Measurements from ENCODE around the gene IGFBP5.

IGFBP5 gene

GRCh38 chr2:216742411-216742810 is 47.1 kb upstream of the IGFBP5 start:
- no peak for ATAC-seq
- no peak for TF ChIP-seq TOX (CRISPR knock-in tag; IDR thresholded peaks at IDR 0.05; ENCODE audit: borderline replicate concordance)
- TF ChIP-seq ZC3H10 (CRISPR knock-in tag; IDR thresholded peaks at IDR 0.05): no peak
- no peak for TF ChIP-seq POU6F1 (CRISPR knock-in tag; IDR thresholded peaks at IDR 0.05; ENCODE audit: borderline replicate concordance, low read depth)
- no peak for TF ChIP-seq ISL1 (CRISPR knock-in tag; IDR thresholded peaks at IDR 0.05)
- TF ChIP-seq OSR1 (CRISPR knock-in tag; IDR thresholded peaks at IDR 0.05): no peak
- TF ChIP-seq ZFP3 (CRISPR knock-in tag; IDR thresholded peaks at IDR 0.05): no peak
- no peak for TF ChIP-seq ESRRG (CRISPR knock-in tag; IDR thresholded peaks at IDR 0.05)
- TF ChIP-seq ZNF8 (CRISPR knock-in tag; IDR thresholded peaks at IDR 0.05): no peak
- no peak for TF ChIP-seq BACH2 (CRISPR knock-in tag; IDR thresholded peaks at IDR 0.05; ENCODE audit: borderline replicate concordance)
- no peak for TF ChIP-seq RARB (CRISPR knock-in tag; IDR thresholded peaks at IDR 0.05)

DNA sequence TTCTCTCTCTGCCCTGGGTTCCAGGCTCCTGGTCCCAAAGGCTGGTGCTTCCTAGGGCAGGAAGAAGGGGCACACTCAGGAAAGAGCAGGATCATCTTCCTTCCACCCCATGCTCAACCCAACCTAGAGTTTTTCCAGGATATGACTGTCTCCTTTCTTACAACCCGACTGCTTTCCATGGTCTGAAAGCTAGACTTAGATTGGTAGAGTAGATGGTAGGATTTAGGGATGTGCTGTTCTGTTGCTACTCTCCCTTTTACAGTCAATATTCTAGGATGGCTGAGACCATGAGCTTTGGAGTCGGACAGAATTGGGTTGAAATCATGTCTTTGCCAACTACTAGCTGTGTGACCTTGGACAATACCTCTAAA is 45.9 kb upstream of the IGFBP5 start:
- no peak for ATAC-seq
- no peak for TF ChIP-seq ARNTL (CRISPR knock-in tag; IDR thresholded peaks at IDR 0.05; ENCODE audit: borderline replicate concordance, low read depth)
- no peak for TF ChIP-seq PPARA (CRISPR knock-in tag; IDR thresholded peaks at IDR 0.05; ENCODE audit: borderline replicate concordance)
- TF ChIP-seq BACH2 (CRISPR knock-in tag; IDR thresholded peaks at IDR 0.05; ENCODE audit: borderline replicate concordance): no peak
- TF ChIP-seq CREB5 (CRISPR knock-in tag; IDR thresholded peaks at IDR 0.05; ENCODE audit: low read depth): no peak

DNA sequence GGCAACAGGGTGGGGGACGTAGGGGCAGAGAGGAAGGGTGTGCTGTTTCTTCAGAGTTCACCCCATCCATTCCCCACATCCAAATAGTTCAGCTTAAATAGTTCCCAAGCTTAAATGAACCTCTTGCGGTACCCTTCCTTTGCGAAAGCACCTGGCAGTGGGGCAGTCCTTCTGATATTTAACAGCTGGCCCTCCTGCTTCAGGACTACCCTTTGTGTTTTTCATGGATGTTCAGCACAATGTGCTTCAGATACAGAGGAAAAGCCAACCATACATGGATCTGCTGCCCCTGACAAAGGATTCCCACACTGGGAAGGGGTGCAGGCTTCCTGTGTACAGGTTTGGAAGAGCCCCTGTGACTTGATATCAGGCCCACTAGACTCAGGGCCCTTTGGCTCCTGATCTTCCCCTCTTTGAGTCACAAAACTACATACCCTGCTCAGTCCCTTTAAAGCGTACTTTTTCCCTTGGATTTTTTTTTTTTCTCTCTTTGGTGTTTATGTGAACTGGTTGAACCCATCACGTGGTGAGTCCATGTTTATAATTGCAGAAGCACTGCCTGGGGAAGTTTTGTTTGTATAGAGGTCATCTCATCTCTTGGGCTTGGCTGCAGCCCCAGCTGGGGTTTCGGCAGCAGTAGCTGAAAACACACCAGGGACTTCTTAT is 45.3 kb upstream of the IGFBP5 start:
- ATAC-seq: no peak

More for the DNA sequence above, 45.3 kb upstream of the IGFBP5 start:
- TF ChIP-seq ARNTL (CRISPR knock-in tag; IDR thresholded peaks at IDR 0.05; ENCODE audit: borderline replicate concordance, low read depth) (no peak), ZFP3 (CRISPR knock-in tag; IDR thresholded peaks at IDR 0.05) (no peak), ZNF8 (CRISPR knock-in tag; IDR thresholded peaks at IDR 0.05) (no peak), GLIS3 (CRISPR knock-in tag; IDR thresholded peaks at IDR 0.05) (no peak), CSDC2 (CRISPR knock-in tag; IDR thresholded peaks at IDR 0.05) (no peak), POU6F1 (CRISPR knock-in tag; IDR thresholded peaks at IDR 0.05; ENCODE audit: borderline replicate concordance, low read depth) (no peak), ZC3H10 (CRISPR knock-in tag; IDR thresholded peaks at IDR 0.05) (no peak), BACH2 (CRISPR knock-in tag; IDR thresholded peaks at IDR 0.05; ENCODE audit: borderline replicate concordance) (no peak), SNAI2 (CRISPR knock-in tag; IDR thresholded peaks at IDR 0.05) (no peak)
- TF ChIP-seq, protein P1, sequence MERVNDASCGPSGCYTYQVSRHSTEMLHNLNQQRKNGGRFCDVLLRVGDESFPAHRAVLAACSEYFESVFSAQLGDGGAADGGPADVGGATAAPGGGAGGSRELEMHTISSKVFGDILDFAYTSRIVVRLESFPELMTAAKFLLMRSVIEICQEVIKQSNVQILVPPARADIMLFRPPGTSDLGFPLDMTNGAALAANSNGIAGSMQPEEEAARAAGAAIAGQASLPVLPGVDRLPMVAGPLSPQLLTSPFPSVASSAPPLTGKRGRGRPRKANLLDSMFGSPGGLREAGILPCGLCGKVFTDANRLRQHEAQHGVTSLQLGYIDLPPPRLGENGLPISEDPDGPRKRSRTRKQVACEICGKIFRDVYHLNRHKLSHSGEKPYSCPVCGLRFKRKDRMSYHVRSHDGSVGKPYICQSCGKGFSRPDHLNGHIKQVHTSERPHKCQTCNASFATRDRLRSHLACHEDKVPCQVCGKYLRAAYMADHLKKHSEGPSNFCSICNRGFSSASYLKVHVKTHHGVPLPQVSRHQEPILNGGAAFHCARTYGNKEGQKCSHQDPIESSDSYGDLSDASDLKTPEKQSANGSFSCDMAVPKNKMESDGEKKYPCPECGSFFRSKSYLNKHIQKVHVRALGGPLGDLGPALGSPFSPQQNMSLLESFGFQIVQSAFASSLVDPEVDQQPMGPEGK (CRISPR knock-in tag; IDR thresholded peaks at IDR 0.05; ENCODE audit: borderline replicate concordance): no peak
- TF ChIP-seq, protein P2, sequence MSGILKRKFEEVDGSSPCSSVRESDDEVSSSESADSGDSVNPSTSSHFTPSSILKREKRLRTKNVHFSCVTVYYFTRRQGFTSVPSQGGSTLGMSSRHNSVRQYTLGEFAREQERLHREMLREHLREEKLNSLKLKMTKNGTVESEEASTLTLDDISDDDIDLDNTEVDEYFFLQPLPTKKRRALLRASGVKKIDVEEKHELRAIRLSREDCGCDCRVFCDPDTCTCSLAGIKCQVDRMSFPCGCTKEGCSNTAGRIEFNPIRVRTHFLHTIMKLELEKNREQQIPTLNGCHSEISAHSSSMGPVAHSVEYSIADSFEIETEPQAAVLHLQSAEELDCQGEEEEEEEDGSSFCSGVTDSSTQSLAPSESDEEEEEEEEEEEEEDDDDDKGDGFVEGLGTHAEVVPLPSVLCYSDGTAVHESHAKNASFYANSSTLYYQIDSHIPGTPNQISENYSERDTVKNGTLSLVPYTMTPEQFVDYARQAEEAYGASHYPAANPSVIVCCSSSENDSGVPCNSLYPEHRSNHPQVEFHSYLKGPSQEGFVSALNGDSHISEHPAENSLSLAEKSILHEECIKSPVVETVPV (CRISPR knock-in tag; IDR thresholded peaks at IDR 0.05): no peak
